GM20431 (cell line): ENCODE data around the gene MITF.

Experiments used
- in situ Hi-C: fragments of 300-500 bp; cut with MseI, MboI; formaldehyde crosslinking; loops from one replicate; pipeline ENCODE4 v1.15.0; 2020; ENCODE audit warnings: low sequenced_read_pairs; ENCODE audit not compliant: unreplicated experiment

MITF gene

DNA sequence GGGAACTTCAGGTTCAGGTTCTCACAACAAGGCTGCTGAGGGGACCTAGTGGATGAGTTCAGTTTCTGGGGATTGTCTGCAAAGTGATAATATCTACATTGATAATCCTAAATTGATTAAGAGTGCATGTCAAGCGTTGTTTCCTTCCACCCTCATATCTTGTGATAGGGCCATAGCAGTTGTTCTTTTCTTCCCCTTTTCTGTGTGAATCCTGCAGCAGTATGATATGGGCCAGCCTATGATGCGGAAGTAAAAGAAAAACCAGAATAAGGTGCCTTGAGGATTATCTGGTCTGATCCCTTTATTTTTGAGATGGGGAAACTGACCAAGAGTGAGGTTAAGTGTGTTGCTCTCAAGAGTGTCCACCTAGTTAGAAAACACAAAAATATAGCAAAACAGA lies 86.2 kb downstream of the MITF start:
- in situ Hi-C loops: no loop called here

DNA sequence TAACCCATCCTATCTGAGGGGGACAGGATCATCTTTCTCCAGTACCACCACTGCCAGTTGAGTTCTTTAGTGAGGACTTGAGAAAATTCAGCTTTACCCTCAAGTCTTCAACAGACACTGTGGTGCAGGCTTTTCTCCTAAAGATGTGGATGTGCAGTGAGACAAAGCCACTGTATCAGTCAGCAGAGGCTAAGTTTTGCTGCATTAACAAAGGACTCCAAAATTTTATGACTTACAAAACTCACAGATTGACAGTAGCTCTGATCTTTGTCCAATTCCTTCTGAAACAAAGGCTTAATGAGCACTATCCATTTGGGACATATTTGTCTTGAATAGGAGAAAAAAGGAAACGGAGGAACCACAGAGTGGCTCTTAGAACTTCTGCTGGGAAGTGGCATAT lies 87.9 kb downstream of the MITF start:
- in situ Hi-C loops: no loop called here

DNA sequence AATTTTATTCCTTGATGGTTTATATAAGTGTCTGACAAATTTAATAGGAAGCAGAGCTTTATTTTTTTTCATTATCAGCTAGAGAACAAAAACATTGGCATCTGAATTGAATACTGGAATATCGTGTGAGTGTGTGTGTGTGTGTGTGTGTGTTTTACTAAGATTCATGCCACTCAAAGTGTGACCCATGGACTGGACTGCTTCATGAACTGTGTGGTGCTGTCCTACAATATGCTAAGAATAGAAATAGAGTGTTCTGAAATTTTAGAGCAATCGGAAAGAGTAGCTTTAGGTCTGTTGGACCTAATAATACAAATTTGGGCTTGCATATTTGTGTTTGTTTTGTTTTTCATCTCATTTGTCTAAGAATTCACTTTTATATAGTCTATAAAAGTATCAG lies 89.6 kb downstream of the MITF start:
- in situ Hi-C loops: no loop called here

GRCh38 chr3:69830147-69830546 lies 90.9 kb downstream of the MITF start:
- in situ Hi-C loops: no loop called here

DNA sequence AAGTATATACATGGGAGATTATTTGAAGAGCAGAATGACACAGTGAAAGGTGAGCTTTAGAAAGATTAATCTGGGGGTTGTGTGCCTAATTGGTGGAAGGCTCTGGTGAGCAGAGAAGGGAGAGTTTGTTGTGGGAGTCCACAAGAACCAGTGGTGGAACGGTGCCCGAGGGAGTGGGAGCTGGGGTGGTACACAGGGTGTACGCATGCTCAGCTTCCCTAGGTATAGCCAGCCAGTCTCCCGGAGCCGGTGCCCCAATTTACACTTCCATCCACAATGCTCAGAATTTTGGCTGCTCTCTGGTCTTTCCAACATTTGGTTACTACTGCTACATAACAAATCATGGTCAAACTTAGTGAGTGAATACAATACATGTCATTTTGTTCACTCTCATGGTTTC lies 92.5 kb downstream of the MITF start:
- in situ Hi-C loops: no loop called here

DNA sequence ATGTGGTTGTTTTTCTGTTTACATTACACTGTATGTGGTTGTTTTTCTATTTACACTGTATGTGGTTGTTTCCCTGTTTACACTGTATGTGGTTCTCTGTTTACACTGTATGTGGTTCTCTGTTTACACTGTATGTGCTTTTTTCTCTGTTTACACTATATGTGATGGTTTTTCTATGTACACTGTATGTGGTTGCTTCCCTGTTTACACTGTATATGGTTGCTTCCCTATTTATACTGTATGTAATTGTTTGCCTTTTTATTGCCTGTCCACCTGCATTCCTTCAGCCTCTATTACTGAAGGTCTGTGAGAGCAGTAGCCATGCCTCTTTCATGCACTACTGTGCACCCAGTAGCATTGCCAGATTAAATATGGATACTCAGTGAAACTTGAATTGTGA lies 94.3 kb downstream of the MITF start:
- in situ Hi-C loops: no loop called here

DNA sequence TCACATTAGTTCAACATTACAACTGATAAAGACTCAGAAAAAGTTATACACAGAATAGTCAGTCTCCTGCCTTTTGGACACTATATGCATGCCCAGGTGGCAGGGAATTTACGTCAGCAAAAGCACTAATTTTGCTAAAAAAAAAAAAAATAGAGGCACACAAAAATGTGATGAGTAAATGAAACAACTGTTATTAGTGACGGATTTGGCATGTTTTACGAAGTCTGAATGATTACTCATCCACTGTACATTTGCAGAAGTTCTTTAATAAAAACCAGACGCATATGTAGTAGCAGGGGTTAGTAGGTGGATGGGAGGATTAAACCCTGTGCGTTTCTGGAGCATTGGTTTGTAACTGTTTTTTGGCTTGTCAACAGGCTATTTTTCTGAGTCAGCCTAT lies 99.0 kb downstream of the MITF start:
- in situ Hi-C loops: no loop called here

DNA sequence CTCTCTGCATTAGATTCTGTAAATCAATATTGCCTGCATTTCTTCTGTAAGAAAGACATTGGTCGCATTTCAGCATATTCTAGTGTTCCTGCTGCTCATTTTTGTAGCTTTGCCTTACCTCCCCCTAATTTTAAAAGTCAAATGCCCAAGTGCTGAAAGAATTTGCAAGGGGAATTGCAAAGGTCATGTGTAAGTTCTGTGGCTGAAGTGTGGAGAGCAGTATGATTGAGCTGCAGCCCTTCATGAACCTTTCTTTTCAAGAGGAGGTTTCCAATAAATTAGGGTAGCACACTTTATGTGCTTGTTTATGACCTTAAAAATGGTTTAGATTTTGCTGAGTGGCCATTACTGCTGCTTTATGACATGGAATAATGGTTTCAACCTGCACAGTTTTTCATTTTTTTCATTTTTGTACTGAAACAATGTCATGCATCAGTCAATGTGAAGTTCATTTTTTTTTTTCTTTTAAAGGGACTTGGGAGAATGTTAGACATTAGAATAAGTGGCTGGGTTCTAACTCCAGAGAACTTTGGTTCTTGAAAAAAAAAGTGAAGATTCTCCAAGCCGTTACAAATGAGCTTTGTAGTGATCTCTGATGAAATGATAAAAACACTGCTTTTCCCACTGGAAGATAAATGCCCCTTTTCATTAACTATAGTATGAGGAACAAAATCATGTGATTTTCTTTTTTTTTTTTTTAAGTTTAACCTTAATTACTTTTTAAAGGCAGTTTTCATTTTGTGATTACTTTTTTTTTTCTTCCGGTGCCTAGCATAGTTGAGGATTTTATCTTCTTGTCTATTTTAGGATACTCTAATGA lies 99.6 kb downstream of the MITF start:
- in situ Hi-C loops: no loop called here

- in situ Hi-C loops: no loop called here
Observed at GRCh38 chr3:69842351-69842750, 103.1 kb downstream of the MITF start.

- in situ Hi-C loops: no loop called here
Observed at GRCh38 chr3:69842789-69843188, 103.5 kb downstream of the MITF start.

GRCh38 chr3:69844706-69845105 lies 105.4 kb downstream of the MITF start:
- in situ Hi-C loops: no loop called here

- in situ Hi-C loops: no loop called here
Observed at GRCh38 chr3:69847303-69847702, 108.0 kb downstream of the MITF start.

- in situ Hi-C loops: no loop called here
Observed at GRCh38 chr3:69848113-69848512, 108.8 kb downstream of the MITF start.

DNA sequence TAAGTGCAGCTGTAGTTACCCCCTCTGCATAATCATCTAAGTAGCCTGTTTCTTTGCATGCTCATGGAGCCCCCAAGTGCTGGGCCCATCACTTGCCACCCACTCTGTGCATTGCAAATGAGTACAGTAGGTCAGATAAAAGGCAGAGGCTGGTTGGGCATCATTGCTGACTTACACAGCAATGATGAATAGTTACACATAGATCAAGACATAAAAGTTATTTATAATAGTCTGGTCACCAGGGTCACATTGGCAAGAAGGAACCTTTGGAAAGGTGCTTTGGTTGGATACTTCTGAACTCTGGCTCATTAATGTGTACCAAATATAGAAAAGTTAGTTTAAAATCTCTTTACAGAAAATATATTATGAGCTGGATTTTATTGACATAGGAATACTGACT lies 111.6 kb downstream of the MITF start:
- in situ Hi-C loops: no loop called here

DNA sequence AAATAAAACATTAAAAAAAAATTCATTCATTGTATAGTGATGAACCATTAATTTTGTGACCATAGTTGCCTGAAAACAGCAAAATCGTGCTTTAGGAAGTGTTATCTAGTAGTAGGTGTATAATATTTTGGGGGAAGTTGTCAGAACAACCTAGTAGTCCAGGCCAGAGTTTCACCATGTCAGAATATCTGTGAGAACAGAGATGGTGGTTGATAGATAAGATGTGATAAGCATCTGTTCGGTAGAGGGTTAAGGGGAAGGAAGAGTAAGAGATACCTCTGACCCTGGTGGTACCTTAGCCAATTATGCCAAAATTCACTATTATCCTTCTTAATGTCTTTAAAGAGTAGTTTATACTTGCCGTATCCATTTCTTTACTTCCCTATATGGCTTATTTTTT lies 113.8 kb downstream of the MITF start:
- in situ Hi-C loops: no loop called here

- in situ Hi-C loops: no loop called here
Observed at GRCh38 chr3:69855436-69856162, 116.3 kb downstream of the MITF start.

GRCh38 chr3:69856965-69857705 lies 117.9 kb downstream of the MITF start:
- in situ Hi-C loops: no loop called here

DNA sequence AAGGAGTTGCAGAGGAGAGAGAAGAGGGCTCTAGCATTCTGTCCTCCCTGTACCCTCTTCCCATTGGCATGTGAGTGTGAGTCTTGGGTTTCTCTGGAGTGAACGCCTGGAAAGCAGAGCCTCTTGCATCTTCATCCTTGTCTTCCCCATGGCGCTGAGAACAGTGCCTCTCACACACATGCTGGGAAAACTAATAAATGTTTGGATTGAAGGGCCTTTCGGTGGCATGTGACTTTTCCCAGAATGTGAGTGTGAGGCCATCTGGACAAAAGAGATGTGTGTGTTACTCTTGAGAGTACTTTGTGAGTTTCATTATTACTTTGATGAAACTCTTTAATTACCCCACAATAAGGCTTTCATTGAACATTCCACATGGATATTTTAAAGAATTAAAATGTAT lies 122.3 kb downstream of the MITF start:
- in situ Hi-C loops: no loop called here

- in situ Hi-C loops: no loop called here
Observed at GRCh38 chr3:69864141-69864540, 124.9 kb downstream of the MITF start.

DNA sequence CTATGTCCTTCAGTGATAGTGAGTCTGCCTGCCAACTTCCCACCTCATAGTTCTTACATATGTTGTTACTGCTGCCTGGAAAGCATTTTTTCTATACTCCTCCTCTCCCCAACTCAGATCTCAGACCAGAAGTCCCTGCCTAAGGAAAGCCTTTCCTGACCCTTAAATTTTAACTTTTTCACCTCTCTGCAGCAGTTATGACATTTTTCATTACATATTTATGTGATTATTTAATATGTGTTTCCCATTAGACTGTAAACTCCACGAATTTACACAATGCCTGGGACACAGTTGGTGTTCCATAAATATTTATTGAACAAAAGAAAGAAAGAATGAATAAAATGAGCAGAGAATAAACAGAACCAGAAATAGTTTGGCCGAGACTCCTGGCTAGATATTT lies 125.5 kb downstream of the MITF start:
- in situ Hi-C loops: no loop called here
